Osteoblast (primary cell): ENCODE data around the gene PFDN1. TPM values are rescaled to one million over a fixed set of nuclear protein-coding genes. Genes with fewer than 3 reads are reported as not detected.
A peak's percentile ranks its signal among the peaks of the same experiment; 100 is the strongest.

Experiments
- DNase-seq: peaks from one replicate; pipeline ENCODE4 v3.0.0; 2011; ENCODE audit warnings: low spot score, mixed read lengths; ENCODE audit not compliant: insufficient read length; ENCODE audit errors: missing footprints
- H2AFZ ChIP-seq: 2 replicates; pipeline ENCODE4 v1.6.0; 2011; ENCODE audit warnings: mild to moderate bottlenecking, low read length
- H3K27ac ChIP-seq: 2 replicates; pipeline ENCODE4 v1.5.1; 2011; ENCODE audit warnings: mild to moderate bottlenecking, low read depth, low read length, moderate library complexity
- H3K27me3 ChIP-seq: 2 replicates; pipeline ENCODE4 v1.6.0; 2012; ENCODE audit warnings: mild to moderate bottlenecking, control low read depth, inconsistent platforms, low read length, moderate library complexity; ENCODE audit not compliant: insufficient read depth
- H3K36me3 ChIP-seq: 2 replicates; pipeline ENCODE4 v1.5.1; 2011; ENCODE audit warnings: mild to moderate bottlenecking, low read length, control low read depth, moderate library complexity; ENCODE audit not compliant: insufficient read depth
- H3K4me1 ChIP-seq: 2 replicates; pipeline ENCODE4 v1.5.1; 2011; ENCODE audit warnings: mild to moderate bottlenecking, low read length, control low read depth, moderate library complexity; ENCODE audit not compliant: insufficient read depth
- H3K4me2 ChIP-seq: 2 replicates; pipeline ENCODE4 v1.6.0; 2011; ENCODE audit warnings: mild to moderate bottlenecking, low read length; ENCODE audit not compliant: insufficient read depth
- H3K4me3 ChIP-seq: fragments of 200-600 bp; sonication (generic); 3 replicates; pipeline ENCODE4 v1.5.1; 2012; ENCODE audit warnings: mild to moderate bottlenecking, low read length, inconsistent platforms; ENCODE audit not compliant: insufficient read depth
- H3K79me2 ChIP-seq: 2 replicates; pipeline ENCODE4 v1.6.0; 2012; ENCODE audit warnings: mild to moderate bottlenecking, low read length, control low read depth, inconsistent platforms; ENCODE audit not compliant: insufficient read depth
- H3K9me3 ChIP-seq: 2 replicates; pipeline ENCODE4 v1.5.1; 2011; ENCODE audit warnings: low read depth, low read length, control low read depth
- H4K20me1 ChIP-seq: 2 replicates; pipeline ENCODE4 v1.6.0; 2012; ENCODE audit warnings: mild to moderate bottlenecking, low read length, control low read depth; ENCODE audit not compliant: insufficient read depth
- CTCF ChIP-seq: IDR thresholded peaks from 2 replicates; pipeline ENCODE4 v1.5.1; 2011; ENCODE audit warnings: mild to moderate bottlenecking, low read depth, low read length, moderate library complexity; ENCODE audit errors: extremely low read depth
- total RNA-seq: library from RNA; depleted of rRNA; stranded (reverse); fragments of >200 nt; gene quantifications from 2 replicates; pipeline ENCODE4 v1.2.3, GENCODE V29; 2012

The PFDN1 gene
- total RNA-seq, 1 donor, result 65.9 TPM

- no peaks in the 10 kb centered on the region for H3K36me3 ChIP-seq
- TF ChIP-seq CTCF, result no peak
- H3K27me3 ChIP-seq, result no peaks in the 10 kb centered on the region
- no peaks in the 10 kb centered on the region for H3K9me3 ChIP-seq
- DNase-seq, result peak; percentile 62
- H3K4me1 ChIP-seq, result peaks cover 47% of the 10 kb centered on the region
- no peak overlapping the region for H3K4me3 ChIP-seq
- no peaks in the 10 kb centered on the region for H4K20me1 ChIP-seq
- H2AFZ ChIP-seq, result no peak overlapping the region
- no peaks in the 10 kb centered on the region for H3K79me2 ChIP-seq
- H3K27ac ChIP-seq, result peak overlapping the region; percentile 82
- peak overlapping the region; percentile 18 for H3K4me2 ChIP-seq
Observed at GRCh38 chr5:140324617-140325241, 21.8 kb upstream of the PFDN1 start.

GRCh38 chr5:140324041-140324600 is 21.2 kb upstream of the PFDN1 start:
- Histone ChIP-seq H3K9me3 (no peaks in the 10 kb centered on the region), H3K4me2 (peak overlapping the region; percentile 8), H3K27ac (peak overlapping the region; percentile 82), H2AFZ (no peak overlapping the region), H4K20me1 (no peaks in the 10 kb centered on the region), H3K79me2 (no peaks in the 10 kb centered on the region), H3K4me3 (no peak overlapping the region), H3K27me3 (no peaks in the 10 kb centered on the region), H3K4me1 (peaks cover 47% of the 10 kb centered on the region), H3K36me3 (no peaks in the 10 kb centered on the region)
- no peak for DNase-seq
- TF ChIP-seq CTCF, result no peak

- H3K4me3 ChIP-seq, result peak overlapping the region; percentile 39
- TF ChIP-seq CTCF, result no peak
- peaks cover 49% of the 10 kb centered on the region for H3K4me1 ChIP-seq
- H3K9me3 ChIP-seq, result no peaks in the 10 kb centered on the region
- DNase-seq, result peak; percentile 92
- no peaks in the 10 kb centered on the region for H3K27me3 ChIP-seq
- peak overlapping the region; percentile 82 for H3K27ac ChIP-seq
- H4K20me1 ChIP-seq, result no peaks in the 10 kb centered on the region
- H3K36me3 ChIP-seq, result no peaks in the 10 kb centered on the region
- H2AFZ ChIP-seq, result peak overlapping the region; percentile 13
- peak overlapping the region; percentile 61 for H3K4me2 ChIP-seq
- no peaks in the 10 kb centered on the region for H3K79me2 ChIP-seq
Observed at GRCh38 chr5:140322751-140323731, 20.1 kb upstream of the PFDN1 start.

DNA sequence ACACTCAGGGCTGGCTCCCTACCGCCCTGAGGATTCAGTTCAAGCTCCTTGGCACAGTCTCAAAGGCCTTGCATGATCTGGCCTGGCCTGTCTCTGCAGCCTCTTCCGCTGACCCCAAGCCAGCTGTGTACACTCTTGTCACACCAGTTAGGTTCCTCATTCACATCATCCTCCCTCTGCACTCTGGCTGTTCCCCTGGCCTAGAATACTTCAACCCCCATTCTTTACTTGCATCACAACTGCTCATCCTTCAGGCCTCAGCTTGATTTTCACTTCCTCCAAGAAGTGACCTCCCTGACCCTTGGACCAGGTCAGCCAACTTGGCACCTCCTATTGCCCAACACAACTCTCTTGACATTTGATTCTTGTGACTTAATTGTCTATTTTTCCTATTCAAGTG is 18.9 kb upstream of the PFDN1 start:
- Histone ChIP-seq H3K79me2 (no peaks in the 10 kb centered on the region), H3K9me3 (no peaks in the 10 kb centered on the region), H3K27ac (no peak overlapping the region), H4K20me1 (no peaks in the 10 kb centered on the region), H2AFZ (no peak overlapping the region), H3K4me2 (no peak overlapping the region), H3K27me3 (no peaks in the 10 kb centered on the region), H3K4me3 (no peak overlapping the region), H3K4me1 (peaks cover 47% of the 10 kb centered on the region), H3K36me3 (no peaks in the 10 kb centered on the region)
- no peak for DNase-seq
- TF ChIP-seq CTCF, result no peak
